Parathyroid adenoma (tissue), 2 donors: ENCODE results near the gene CEMIP.

Experiments used
- H2AFZ ChIP-seq: fragments of 300-600 bp; sonication (generic); one replicate; pipeline ENCODE4 v1.7.0; 2017; ENCODE audit warnings: antibody characterized with exemption, mild to moderate bottlenecking
- H3K27ac ChIP-seq: fragments of 300-600 bp; sonication (generic); one replicate; pipeline ENCODE4 v1.7.0; 2017
- H3K27me3 ChIP-seq: fragments of 300-600 bp; sonication (generic); one replicate; pipeline ENCODE4 v1.7.0; 2017; ENCODE audit warnings: low read length; ENCODE audit not compliant: control insufficient read depth, insufficient read depth
- H3K36me3 ChIP-seq: fragments of 300-600 bp; sonication (generic); one replicate; pipeline ENCODE4 v1.7.0; 2017; ENCODE audit warnings: low read length; ENCODE audit not compliant: control insufficient read depth, insufficient read depth
- H3K4me1 ChIP-seq: fragments of 300-600 bp; sonication (generic); one replicate; pipeline ENCODE4 v1.7.0; 2017; ENCODE audit warnings: control low read depth
- H3K4me2 ChIP-seq: fragments of 300-600 bp; sonication (generic); one replicate; pipeline ENCODE4 v1.7.0; 2017; ENCODE audit warnings: low read length
- H3K4me3 ChIP-seq: fragments of 300-600 bp; sonication (generic); one replicate; pipeline ENCODE4 v1.7.0; 2017; ENCODE audit warnings: low read depth, low read length
- H3K79me2 ChIP-seq: fragments of 300-600 bp; sonication (generic); one replicate; pipeline ENCODE4 v1.7.0; 2017; ENCODE audit warnings: control low read depth
- H3K9ac ChIP-seq: fragments of 300-600 bp; sonication (generic); one replicate; pipeline ENCODE4 v1.7.0; 2017; ENCODE audit warnings: mild to moderate bottlenecking
- H3K9me3 ChIP-seq: fragments of 300-600 bp; sonication (generic); one replicate; pipeline ENCODE4 v1.7.0; 2017; ENCODE audit warnings: low read length; ENCODE audit not compliant: control insufficient read depth
- TF ChIP-seq, protein P1 (sequence below): fragments of 300-600 bp; sonication (generic); IDR thresholded peaks from one replicate; pipeline ENCODE4 v1.7.0; 2017; ENCODE audit warnings: antibody characterized with exemption, mild to moderate bottlenecking
- donor health status: primary hyperparathyroidism.

The CEMIP gene

DNA sequence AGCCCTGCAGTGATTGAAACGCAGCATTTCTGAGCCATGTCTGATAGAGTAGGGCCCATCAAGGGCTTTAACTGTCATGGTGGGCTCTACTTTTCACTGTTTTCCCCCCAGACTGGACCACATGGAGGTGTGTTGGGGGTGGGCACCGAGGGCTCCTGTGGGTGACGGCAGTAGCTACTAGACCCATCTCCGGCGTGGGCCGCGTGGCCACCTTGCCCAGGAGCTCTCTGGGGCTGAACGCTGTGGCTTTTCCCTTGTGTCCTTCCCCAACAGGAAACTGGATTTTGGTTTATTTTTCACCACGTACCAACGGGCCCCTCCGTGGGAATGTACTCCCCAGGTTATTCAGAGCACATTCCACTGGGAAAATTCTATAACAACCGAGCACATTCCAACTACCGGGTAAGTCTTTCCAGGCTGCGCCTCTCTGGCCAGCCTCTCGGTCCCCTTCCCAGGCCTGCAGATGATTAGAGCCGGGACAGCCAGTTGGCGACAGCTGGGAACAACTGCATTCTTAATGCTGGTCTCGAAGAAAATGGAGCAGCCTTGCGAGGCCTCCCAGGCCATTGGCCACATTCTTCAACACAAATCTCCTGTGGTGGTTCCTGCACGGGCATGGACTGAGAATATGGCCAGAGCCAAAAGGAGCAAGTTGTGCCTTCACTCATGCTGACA is 142.7 kb downstream of the CEMIP start:
- Histone ChIP-seq H3K36me3 (no peaks in the 10 kb centered on the region), H3K9ac (no peak overlapping the region), H3K27ac (no peak overlapping the region), H2AFZ (no peak overlapping the region), H3K79me2 (no peaks in the 10 kb centered on the region), H3K4me1 (no peaks in the 10 kb centered on the region), H3K9me3 (no peaks in the 10 kb centered on the region), H3K4me3 (no peak overlapping the region), H3K27me3 (no peaks in the 10 kb centered on the region), H3K4me2 (no peak overlapping the region)
- TF ChIP-seq, protein P1, sequence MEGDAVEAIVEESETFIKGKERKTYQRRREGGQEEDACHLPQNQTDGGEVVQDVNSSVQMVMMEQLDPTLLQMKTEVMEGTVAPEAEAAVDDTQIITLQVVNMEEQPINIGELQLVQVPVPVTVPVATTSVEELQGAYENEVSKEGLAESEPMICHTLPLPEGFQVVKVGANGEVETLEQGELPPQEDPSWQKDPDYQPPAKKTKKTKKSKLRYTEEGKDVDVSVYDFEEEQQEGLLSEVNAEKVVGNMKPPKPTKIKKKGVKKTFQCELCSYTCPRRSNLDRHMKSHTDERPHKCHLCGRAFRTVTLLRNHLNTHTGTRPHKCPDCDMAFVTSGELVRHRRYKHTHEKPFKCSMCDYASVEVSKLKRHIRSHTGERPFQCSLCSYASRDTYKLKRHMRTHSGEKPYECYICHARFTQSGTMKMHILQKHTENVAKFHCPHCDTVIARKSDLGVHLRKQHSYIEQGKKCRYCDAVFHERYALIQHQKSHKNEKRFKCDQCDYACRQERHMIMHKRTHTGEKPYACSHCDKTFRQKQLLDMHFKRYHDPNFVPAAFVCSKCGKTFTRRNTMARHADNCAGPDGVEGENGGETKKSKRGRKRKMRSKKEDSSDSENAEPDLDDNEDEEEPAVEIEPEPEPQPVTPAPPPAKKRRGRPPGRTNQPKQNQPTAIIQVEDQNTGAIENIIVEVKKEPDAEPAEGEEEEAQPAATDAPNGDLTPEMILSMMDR: no peak

DNA sequence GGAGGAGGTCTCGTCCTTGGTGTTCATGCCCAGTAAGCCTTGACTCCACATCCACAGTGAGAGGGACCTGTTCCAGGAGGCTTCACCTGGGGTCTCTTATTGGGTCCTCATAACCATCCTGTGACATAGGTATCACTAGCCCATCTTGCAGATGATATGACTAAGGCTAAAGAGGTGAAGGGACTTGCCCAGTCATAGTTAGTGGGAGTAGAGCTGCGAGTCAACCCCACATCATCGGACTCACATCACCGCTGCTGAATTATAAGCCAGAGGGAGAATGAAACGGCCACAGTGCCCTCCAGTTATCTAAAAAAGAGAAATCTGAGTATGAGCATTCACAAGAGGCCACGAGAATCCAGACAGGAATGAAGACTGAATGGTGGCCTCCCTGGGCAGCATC is 144.5 kb downstream of the CEMIP start:
- Histone ChIP-seq H3K4me1 (no peaks in the 10 kb centered on the region), H3K27ac (no peak overlapping the region), H3K36me3 (no peaks in the 10 kb centered on the region), H3K4me3 (no peak overlapping the region), H3K79me2 (no peaks in the 10 kb centered on the region), H3K9ac (no peak overlapping the region), H2AFZ (no peak overlapping the region), H3K4me2 (no peak overlapping the region), H3K9me3 (no peaks in the 10 kb centered on the region), H3K27me3 (no peaks in the 10 kb centered on the region)
- TF ChIP-seq, protein P1: no peak

DNA sequence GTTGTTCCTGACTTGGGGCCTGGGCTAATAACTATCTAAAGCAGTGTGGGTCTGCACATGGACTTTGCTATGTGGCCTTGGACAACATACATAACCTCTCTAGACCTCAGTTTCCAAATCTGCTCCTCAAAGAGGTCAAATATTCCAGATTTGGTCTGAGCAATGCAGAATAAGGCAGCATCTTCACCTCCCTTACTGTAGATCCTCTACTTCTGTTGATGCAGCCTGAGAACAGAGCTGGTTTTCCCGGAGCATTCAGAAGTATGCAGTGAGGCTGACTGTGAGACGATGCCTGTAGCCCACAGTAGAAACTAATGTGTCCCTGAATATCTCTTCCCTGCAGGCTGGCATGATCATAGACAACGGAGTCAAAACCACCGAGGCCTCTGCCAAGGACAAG is 145.1 kb downstream of the CEMIP start:
- TF ChIP-seq, protein P1: no peak
- Histone ChIP-seq H3K79me2 (no peaks in the 10 kb centered on the region), H3K4me2 (no peak overlapping the region), H3K4me3 (no peak overlapping the region), H3K27ac (no peak overlapping the region), H3K9me3 (no peaks in the 10 kb centered on the region), H3K4me1 (no peaks in the 10 kb centered on the region), H3K36me3 (no peaks in the 10 kb centered on the region), H2AFZ (no peak overlapping the region), H3K9ac (no peak overlapping the region), H3K27me3 (no peaks in the 10 kb centered on the region)

DNA sequence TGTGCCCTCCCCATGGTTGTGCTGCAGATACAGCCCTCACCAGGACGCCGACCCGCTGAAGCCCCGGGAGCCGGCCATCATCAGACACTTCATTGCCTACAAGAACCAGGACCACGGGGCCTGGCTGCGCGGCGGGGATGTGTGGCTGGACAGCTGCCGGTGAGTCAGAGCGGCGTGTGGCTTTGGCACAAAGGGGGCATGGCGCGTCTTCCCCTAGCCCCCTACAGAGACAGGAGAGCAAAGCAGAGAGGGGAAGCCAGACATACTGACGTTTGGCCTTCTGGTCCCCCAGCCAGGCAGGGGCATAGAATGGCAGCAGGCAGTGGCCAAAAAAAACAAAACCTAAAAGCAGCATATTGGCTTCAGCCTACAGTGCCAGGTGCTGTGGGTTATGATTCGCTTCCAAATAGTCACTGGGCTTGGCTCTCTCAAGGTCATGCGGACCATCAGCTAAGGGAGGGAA is 146.5 kb downstream of the CEMIP start:
- Histone ChIP-seq H3K4me3 (no peak overlapping the region), H3K27me3 (no peaks in the 10 kb centered on the region), H3K27ac (no peak overlapping the region), H3K4me2 (no peak overlapping the region), H3K9me3 (no peaks in the 10 kb centered on the region), H3K79me2 (no peaks in the 10 kb centered on the region), H2AFZ (no peak overlapping the region), H3K9ac (no peak overlapping the region), H3K36me3 (no peaks in the 10 kb centered on the region), H3K4me1 (no peaks in the 10 kb centered on the region)
- TF ChIP-seq, protein P1: no peak

DNA sequence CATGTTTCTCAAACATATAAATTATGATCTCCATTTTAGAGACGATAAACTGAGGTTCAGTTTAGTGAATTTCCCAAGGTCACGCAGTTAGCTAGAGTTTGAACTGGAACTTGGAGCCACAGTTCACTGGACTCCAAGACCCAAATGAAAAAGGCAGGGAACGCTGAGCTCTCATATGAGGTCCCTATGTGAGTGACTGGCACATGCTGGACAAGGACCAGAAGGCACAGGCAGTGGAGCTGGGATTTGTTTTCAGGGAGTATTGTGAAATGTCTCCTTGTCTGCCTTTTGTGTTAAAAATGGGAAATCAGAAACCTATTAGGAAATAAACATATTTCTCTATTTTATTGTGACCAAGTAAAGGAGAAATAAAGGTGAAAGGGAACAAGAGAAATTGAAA is 147.0 kb downstream of the CEMIP start:
- Histone ChIP-seq H3K4me1 (no peaks in the 10 kb centered on the region), H3K27ac (no peak overlapping the region), H3K4me2 (no peak overlapping the region), H2AFZ (no peak overlapping the region), H3K9me3 (no peaks in the 10 kb centered on the region), H3K27me3 (no peaks in the 10 kb centered on the region), H3K4me3 (no peak overlapping the region), H3K9ac (no peak overlapping the region), H3K36me3 (no peaks in the 10 kb centered on the region), H3K79me2 (no peaks in the 10 kb centered on the region)
- TF ChIP-seq, protein P1: no peak
